Measurements from ENCODE around the gene IL9.
"Not testable (repeated sequence)": the region's sequence is repeated elsewhere in the genome, so short reads cannot be mapped to it uniquely, and the experiment has no call there.

Gene IL9

DNA sequence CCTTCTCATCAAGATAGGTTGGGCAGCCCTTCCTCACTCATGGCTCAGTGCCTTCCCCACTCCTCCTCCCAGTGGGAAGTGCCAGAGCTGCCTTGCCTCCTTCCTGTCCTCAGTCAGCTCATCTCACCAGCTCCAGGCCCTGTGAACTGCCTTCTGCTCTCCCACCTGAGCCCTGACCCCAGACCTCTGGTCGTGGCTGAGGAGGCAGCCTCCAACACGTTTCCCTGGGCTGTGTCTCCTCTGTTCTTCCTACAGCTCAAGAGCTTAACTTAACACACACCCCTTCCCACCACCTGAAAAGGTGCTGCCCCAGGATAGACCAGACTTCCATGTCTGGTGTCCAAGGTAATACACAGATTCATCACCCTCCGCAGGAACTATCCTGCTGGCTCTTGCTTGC is 21.2 kb downstream of the IL9 start:
- no peak for TF ChIP-seq JUND (IDR thresholded peaks at IDR 0.05; ENCODE audit: low read depth)
- in situ Hi-C loops (cut with HindIII; ENCODE audit: low pct_unique_long_range_greater_than_20kb, low sequenced_read_pairs): no loop called here
- DNase-seq (ENCODE audit: low read depth in 1 of 2, low spot score in 1 of 2): no peak

DNA sequence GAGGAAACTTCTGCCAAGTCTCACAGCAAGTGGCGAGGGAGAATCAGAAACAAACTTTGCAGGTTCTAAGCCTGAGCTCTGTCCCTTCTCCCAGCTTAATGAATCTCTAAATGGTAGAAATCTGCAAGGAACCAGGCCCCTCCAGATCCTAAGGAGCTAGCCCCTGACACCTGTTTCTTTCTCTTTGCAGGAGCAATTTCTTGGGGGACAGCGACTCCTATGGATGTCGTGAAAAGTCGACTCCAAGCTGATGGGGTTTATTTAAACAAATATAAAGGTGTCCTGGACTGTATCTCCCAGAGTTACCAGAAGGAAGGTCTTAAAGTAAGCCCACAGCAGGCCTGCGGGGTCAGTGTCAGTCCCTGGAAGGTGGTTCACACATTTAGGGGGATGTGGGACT is 21.8 kb downstream of the IL9 start:
- in situ Hi-C loops (cut with HindIII; ENCODE audit: low pct_unique_long_range_greater_than_20kb, low sequenced_read_pairs): no loop called here

DNA sequence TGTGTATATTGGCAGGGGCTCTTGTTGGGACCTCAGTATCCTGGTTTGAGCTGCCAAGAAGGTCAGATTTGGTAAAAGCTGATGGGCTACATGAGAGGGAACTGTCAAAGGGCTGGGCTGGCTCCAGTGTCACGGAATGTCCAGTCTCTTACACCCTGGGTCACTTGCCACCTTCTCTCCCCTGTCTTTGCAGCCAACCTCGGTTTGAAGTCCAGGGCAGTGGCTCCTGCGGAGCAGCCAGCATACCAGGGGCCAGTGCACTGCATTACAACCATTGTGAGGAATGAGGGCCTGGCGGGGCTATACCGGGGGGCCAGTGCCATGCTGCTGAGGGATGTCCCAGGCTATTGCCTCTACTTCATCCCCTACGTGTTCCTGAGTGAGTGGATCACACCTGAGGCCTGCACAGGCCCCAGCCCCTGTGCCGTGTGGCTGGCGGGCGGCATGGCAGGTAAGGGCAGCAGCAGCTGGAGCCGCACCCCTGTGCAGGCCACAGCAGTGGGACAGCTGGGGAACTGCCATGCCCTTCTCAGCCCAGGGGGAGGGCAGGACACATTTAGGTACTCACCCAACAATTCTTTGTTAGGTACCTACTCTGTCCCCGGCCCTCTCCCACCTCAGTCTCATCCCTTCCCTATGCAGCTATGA is 24.2 kb downstream of the IL9 start:
- DNase-seq (ENCODE audit: low read depth in 1 of 2, low spot score in 1 of 2): no peak
- TF ChIP-seq JUND (IDR thresholded peaks at IDR 0.05; ENCODE audit: low read depth): no peak
- in situ Hi-C loops (cut with HindIII; ENCODE audit: low pct_unique_long_range_greater_than_20kb, low sequenced_read_pairs): no loop called here

More for the DNA sequence above, 21.8 kb downstream of the IL9 start:
- peak in 1 of 2 experiments; percentile 33 for DNase-seq (ENCODE audit: low read depth in 1 of 2, low spot score in 1 of 2)
- TF ChIP-seq JUND (IDR thresholded peaks at IDR 0.05; ENCODE audit: low read depth): no peak

DNA sequence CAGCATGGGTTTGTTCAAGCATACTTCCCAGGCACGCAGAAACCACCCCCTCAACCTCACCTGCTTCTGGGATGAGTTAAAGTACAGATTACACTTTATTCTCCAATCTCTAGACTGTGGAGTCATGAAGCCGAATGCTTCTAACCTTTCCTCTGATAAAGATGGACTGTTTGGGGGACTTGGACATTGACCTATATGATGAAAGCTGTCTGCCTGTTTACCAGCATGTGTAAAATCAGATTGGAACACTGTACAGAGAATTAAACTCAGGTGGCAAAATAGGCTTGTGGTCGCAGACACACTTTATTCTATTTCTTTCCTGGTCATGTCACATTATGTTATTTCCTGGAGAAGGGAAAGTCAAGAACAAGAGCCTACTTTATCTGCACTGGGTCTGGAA is 25.7 kb downstream of the IL9 start:
- no peak for TF ChIP-seq JUND (IDR thresholded peaks at IDR 0.05; ENCODE audit: low read depth)
- in situ Hi-C loops (cut with HindIII; ENCODE audit: low pct_unique_long_range_greater_than_20kb, low sequenced_read_pairs): no loop called here
- DNase-seq (ENCODE audit: low read depth in 1 of 2, low spot score in 1 of 2): no peak

DNA sequence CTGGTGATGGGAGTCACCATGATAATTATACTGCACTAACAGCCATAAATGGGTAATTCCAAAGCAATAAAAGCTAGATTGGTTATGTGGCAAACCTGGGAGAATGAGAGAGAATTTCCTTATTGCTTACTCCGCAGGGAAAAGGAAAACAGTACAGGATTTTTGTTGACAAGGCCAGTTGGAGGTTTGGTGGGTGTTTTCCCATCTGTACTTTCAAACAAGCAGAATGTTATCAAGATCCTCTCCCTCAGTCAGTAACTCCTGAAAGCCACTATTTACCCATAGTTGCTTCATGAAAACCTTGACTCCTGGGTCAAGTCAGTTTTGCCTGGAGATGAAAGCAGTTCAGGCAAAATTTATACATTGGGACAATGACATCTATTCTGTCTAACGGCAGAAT is 26.4 kb downstream of the IL9 start:
- DNase-seq (ENCODE audit: low read depth in 1 of 2, low spot score in 1 of 2): no peak
- in situ Hi-C loops (cut with HindIII; ENCODE audit: low pct_unique_long_range_greater_than_20kb, low sequenced_read_pairs): no loop called here
- TF ChIP-seq JUND (IDR thresholded peaks at IDR 0.05; ENCODE audit: low read depth): no peak

DNA sequence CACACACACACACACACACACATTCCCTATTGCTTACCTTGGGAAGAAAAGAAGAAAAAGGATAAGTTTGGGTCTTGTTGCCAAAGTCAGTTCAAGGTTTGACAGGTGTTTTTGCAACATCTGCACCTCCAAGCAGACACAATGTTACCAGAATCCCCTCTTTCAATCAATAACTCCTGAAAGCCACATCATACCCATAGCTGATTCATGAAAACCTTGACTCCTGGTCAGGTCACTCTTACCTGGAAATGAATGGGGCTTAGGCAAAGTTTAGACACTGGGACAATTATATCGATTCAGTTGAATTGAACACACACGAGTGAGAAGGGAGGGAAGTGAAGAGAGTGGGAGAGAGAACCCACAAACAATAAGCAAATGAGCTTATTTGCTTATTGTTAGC is 27.0 kb downstream of the IL9 start:
- no peak for DNase-seq (ENCODE audit: low read depth in 1 of 2, low spot score in 1 of 2)
- no peak for TF ChIP-seq JUND (IDR thresholded peaks at IDR 0.05; ENCODE audit: low read depth)
- in situ Hi-C loops (cut with HindIII; ENCODE audit: low pct_unique_long_range_greater_than_20kb, low sequenced_read_pairs): no loop called here

DNA sequence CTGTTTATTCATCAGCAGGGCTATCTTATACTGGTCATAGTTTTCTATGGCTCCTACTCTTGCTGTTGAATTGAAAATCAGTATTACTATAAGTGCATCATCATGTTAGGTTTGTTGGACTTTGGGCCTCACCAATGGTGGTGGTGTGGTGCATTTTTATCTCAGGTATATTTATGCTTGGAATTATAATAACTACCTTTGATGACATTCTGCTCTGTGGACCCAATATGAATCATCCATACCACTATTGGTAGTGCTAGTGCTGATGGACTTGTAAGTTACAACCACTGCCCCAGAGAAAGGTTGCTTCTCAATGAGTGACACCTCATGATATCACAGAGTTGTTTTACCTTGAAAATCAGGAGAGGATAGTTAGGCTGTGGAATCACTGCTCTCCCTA is 28.0 kb downstream of the IL9 start:
- no peak for DNase-seq (ENCODE audit: low read depth in 1 of 2, low spot score in 1 of 2)
- in situ Hi-C loops (cut with HindIII; ENCODE audit: low pct_unique_long_range_greater_than_20kb, low sequenced_read_pairs): no loop called here
- TF ChIP-seq JUND (IDR thresholded peaks at IDR 0.05; ENCODE audit: low read depth): no peak

DNA sequence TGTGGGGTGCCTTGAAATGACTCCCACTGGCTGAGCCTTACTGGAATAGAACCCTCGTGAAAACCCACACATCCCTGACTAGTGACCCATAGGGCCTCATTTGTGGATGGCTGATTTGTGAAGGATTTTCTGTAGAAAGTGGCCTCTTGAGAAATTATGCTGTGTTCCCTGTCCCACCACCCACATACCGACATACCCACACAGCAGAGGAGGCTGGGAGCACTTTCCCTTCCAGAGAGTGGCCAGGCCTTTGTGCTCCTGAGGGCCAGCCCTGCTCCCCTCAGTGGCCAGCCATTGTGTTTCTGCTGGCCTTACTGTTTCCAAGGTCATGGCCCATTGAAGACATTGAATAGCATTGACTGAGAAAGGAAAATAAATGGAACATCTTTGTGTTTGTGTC is 29.6 kb downstream of the IL9 start:
- no peak for DNase-seq (ENCODE audit: low read depth in 1 of 2, low spot score in 1 of 2)
- no peak for TF ChIP-seq JUND (IDR thresholded peaks at IDR 0.05; ENCODE audit: low read depth)
- in situ Hi-C loops (cut with HindIII; ENCODE audit: low pct_unique_long_range_greater_than_20kb, low sequenced_read_pairs): no loop called here

DNA sequence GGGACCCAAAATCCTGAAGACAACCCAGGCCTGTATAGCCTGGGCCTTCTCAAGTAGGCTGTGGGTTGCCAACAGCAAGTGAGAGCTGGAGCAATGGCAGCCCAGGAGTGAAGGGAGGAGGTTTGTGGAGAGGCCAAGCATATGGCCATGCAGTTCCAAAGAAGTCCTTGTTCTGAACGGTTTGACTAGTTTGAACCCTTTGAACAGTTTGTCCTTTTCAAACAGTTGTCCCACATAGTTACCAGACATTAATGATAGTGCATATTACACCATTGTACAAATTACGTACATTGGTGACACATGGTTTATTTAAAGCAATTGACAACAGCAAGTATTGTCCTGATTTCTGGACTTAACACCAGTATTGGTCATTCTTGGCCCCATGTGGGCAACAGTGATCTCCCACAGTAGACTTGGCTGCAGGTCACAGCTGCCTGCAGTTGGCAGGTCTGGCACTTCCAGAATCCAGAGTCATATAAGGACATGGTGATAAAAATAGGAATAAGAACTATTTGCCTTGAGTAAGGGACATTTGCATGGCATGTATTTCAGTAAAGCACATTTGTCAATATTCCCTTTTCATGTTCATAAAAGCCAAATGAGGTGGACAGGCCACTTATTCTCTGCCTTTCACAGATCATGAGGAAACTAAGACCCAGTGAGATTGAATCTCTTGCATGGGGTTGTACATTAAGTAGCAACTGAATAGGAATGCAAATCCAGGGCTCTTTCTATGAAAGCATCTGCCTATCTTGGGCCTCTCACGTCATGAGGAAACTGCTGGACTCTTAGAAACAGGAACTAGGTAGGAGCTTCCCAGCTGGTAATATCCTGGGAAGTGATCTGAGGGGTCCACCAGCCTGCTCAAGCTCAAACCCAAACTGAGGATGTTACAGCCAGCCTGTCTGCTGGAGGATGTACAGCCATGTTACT is 30.9 kb downstream of the IL9 start:
- TF ChIP-seq JUND (IDR thresholded peaks at IDR 0.05; ENCODE audit: low read depth): no peak
- DNase-seq (ENCODE audit: low read depth in 1 of 2, low spot score in 1 of 2): no peak
- in situ Hi-C loops (cut with HindIII; ENCODE audit: low pct_unique_long_range_greater_than_20kb, low sequenced_read_pairs): no loop called here

DNA sequence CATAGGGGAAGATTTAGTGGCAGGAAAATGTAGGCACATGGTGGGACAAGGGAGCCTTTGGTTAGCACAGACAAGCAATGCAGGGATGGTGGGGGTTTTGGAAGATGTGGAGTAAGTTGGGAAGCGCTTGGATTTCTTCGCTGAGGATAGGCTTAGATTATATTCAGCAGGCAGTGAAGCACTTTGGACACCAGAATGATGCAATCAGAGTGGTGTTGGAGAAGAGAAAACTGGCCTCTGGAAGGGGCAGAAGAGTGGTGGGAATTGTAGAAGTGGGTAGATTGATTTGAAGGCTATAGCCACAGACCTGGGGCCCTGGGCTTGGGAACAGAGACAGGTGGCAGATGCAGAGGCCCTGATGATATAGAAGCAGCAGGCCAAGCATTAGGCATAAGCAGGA is 32.9 kb downstream of the IL9 start:
- in situ Hi-C loops (cut with HindIII; ENCODE audit: low pct_unique_long_range_greater_than_20kb, low sequenced_read_pairs): no loop called here
- no peak for DNase-seq (ENCODE audit: low read depth in 1 of 2, low spot score in 1 of 2)
- TF ChIP-seq JUND (IDR thresholded peaks at IDR 0.05; ENCODE audit: low read depth): no peak

DNA sequence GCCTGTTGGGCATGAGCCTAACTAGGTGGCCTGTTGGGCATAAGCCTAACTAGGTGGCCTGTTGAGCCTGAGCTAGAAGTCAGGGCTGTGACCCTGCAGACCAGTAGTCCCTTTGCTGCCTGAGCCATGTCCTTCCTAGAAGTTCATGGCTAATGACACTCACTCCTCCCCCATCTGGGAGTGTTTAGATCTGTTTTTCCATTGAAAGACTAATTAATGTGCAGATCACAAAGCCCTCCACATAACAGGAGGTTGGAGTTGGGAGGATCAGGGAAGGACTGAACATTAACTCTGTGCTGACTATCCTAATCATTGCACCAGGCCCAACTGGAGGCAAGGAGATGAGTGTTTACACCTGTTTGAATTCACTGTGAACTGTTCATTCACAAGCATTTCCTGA is 33.6 kb downstream of the IL9 start:
- no peak for DNase-seq (ENCODE audit: low read depth in 1 of 2, low spot score in 1 of 2)
- in situ Hi-C loops (cut with HindIII; ENCODE audit: low pct_unique_long_range_greater_than_20kb, low sequenced_read_pairs): no loop called here
- no peak for TF ChIP-seq JUND (IDR thresholded peaks at IDR 0.05; ENCODE audit: low read depth)

DNA sequence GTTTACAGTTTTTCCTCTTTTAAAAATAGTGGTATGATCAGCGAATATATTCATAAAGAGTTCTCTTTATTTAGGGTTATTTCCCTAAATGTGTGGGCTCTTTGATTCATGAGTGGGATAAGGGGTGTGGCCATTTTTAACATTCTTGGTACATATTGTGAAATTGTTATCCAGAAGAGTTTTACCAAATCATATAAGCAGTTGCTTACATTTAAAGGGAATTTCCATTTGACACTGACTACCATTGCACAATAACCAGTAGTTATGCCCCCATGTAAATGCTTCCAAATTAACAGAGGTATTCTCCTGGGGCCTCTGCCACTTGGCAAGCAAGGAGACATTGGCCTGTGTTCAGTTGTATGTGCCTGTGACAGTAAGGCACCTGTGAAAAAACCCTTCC is 34.0 kb downstream of the IL9 start:
- no peak for TF ChIP-seq JUND (IDR thresholded peaks at IDR 0.05; ENCODE audit: low read depth)
- no peak for DNase-seq (ENCODE audit: low read depth in 1 of 2, low spot score in 1 of 2)
- in situ Hi-C loops (cut with HindIII; ENCODE audit: low pct_unique_long_range_greater_than_20kb, low sequenced_read_pairs): no loop called here

DNA sequence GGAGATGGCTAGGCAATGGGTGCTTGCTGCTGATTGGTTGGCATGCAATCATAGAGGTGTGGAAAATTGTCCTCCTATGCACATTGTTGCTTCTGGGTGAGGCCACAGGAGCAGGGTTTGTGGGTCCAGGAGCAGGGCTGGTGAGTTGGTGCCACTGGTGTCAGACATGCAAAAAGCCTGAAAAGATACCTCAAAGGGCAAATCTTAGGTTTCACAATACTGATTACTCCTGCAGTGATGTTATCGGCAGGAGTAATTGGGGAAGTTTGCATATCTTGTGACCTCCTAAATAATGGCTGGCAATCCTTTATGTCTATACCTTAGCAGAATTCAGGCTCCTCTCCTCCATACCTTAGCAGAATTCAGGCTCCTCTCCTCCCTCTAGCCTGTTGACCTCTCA is 36.0 kb downstream of the IL9 start:
- in situ Hi-C loops (cut with HindIII; ENCODE audit: low pct_unique_long_range_greater_than_20kb, low sequenced_read_pairs): no loop called here
- DNase-seq (ENCODE audit: low read depth in 1 of 2, low spot score in 1 of 2): no peak
- TF ChIP-seq JUND (IDR thresholded peaks at IDR 0.05; ENCODE audit: low read depth): no peak

DNA sequence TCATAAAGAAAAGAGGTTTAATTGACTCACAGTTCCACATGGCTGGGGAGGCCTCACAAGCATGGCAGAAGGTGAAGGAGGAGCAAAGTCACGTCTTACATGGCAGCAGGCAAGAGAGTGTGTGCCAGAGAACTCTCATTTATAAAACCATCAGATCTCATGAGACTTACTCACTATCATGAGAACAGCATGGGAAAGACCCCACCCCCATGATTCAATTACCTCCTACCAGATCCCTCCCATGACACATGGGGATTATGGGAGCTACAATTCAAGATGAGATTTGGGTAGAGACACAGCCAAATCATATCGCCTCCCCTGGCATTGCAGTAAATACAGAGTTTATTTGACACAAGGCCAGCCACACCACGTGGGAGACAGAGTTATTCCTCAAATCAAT is 36.5 kb downstream of the IL9 start:
- in situ Hi-C loops (cut with HindIII; ENCODE audit: low pct_unique_long_range_greater_than_20kb, low sequenced_read_pairs); DNase-seq (ENCODE audit: low read depth in 1 of 2, low spot score in 1 of 2): not testable (repeated sequence)
